Spinal cord (tissue), 10 donors: ENCODE data around the gene POLR1C. TPM values are rescaled to one million over a fixed set of nuclear protein-coding genes. Genes with fewer than 3 reads are reported as not detected.

ENCODE experiments used
- DNase-seq, 6 donors: peaks; one replicate each; pipeline versions ENCODE4 v3.0.0 to v3.0.0-alpha.2; 2013 to 2015; ENCODE audit warnings: low spot score in 6 of 6, low read depth in 4 of 6
- H3K27ac ChIP-seq: one replicate; pipeline ENCODE4 v1.5.1; 2013; ENCODE audit warnings: low read depth, low read length, control low read depth
- H3K27me3 ChIP-seq: one replicate; pipeline ENCODE4 v1.6.1; 2013; ENCODE audit warnings: low read length; ENCODE audit not compliant: control insufficient read depth, insufficient read depth
- H3K36me3 ChIP-seq: one replicate; pipeline ENCODE4 v1.6.1; 2013; ENCODE audit warnings: low read length; ENCODE audit not compliant: control insufficient read depth, insufficient read depth
- H3K4me1 ChIP-seq: one replicate; pipeline ENCODE4 v1.6.1; 2013; ENCODE audit warnings: low read length; ENCODE audit not compliant: control insufficient read depth, insufficient read depth
- H3K4me3 ChIP-seq: one replicate; pipeline ENCODE4 v1.5.1; 2013; ENCODE audit warnings: low read depth, low read length, control low read depth
- H3K9me3 ChIP-seq: one replicate; pipeline ENCODE4 v1.6.1; 2013; ENCODE audit warnings: low read length; ENCODE audit not compliant: control insufficient read depth, insufficient read depth
- WGBS: methylation state at CpG from one replicate; pipeline ENCODE4 v1.1.5; 2013; ENCODE audit warnings: missing lambda C conversion rate; ENCODE audit not compliant: insufficient coverage; 5-methylcytosine and 5-hydroxymethylcytosine counted together
- polyA plus RNA-seq, 2 donors: library from polyadenylated mRNA; unstranded; fragments of 120-200 nt; gene quantifications; one replicate each; pipeline ENCODE4 v1.2.1, GENCODE V29; 2013; ENCODE audit not compliant: insufficient read length in 2 of 2
- total RNA-seq, 2 donors: library from RNA; depleted of rRNA in 1 of 2; stranded (reverse); fragments of 120-200 nt in 1 of 2; fragments of >200 nt in 1 of 2; gene quantifications; one replicate each; pipeline versions ENCODE4 v1.2.3 to v1.2.4, GENCODE V29; 2013 to 2014
- donor health status: healthy.

POLR1C gene
- total and polyA plus RNA-seq, 4 donors: 22.6 to 34.4 (median 30.3) TPM

- Histone ChIP-seq H3K9me3 (no peaks in the 10 kb centered on the region), H3K27ac (peak overlapping the region; percentile 67), H3K36me3 (no peaks in the 10 kb centered on the region), H3K27me3 (no peaks in the 10 kb centered on the region), H3K4me1 (peaks cover 8% of the 10 kb centered on the region), H3K4me3 (peak overlapping the region; percentile 71)
- WGBS: 15% methylated on average over 1 of the region's 2 CpGs
- no peak for DNase-seq
These were observed 40.1 kb upstream of the POLR1C start for GRCh38 chr6:43476746-43477145.

DNA sequence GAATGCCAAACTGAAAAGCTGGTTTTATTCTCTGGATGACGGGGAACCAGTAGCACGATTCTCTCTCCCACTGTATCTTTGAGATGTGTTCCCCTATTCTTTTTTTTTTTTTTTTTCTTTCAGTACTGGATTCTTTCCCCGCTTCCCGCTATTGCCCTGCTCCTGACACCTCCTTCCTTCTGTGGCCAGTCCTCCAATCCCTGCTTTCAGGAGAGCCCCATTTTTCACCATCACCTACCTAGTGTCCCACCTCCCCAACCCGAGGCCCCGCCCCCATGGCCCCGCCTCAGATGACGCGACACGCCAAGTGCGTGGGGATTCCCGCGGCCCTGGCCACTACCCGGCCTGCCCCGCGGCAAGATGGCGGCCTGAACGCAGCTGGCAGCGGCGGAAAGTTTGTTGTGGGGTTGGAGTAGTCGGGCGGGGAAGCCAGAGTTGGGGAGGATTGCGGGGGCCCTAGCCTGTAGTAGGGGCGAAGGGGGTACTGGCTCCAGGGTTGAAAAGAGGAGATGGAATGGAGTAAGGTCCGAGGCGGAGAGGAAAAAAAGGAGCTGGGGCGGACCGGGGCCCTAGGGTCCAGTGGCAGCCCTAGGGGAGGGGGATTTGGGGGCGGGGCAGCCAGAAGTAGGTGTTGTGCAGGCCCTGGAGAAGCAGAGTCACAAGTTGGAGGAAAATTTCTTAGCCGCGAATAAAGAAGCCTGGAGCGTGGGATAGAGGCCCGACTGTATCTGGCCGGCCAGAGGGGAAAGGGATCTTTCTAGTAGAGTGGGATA, 39.5 kb upstream of the POLR1C start, which contains the start of gene TJAP1:
Gene TJAP1, plus strand, starts transcription at position 336 of the 773 bp plus-strand sequence. CDS start 21,432 bp downstream, outside the sequence.
- Histone ChIP-seq H3K27ac (peak within 1 kb of the TSS; percentile 76), H3K4me3 (peak within 1 kb of the TSS; percentile 71), H3K36me3 (no peaks in the 10 kb centered on the region), H3K4me1 (peaks cover 8% of the 10 kb centered on the region), H3K27me3 (no peaks in the 10 kb centered on the region), H3K9me3 (no peaks in the 10 kb centered on the region)
- under 1% methylated on average over 30 of the region's 34 CpGs for WGBS
- peak in 5 of 6 donors; percentile 87 to 99 (median 92) for DNase-seq

- no peak for DNase-seq
- H3K27ac ChIP-seq: peak overlapping the region; percentile 76
- 32% methylated on average over 2 of the region's 3 CpGs for WGBS
These were observed 38.9 kb upstream of the POLR1C start for GRCh38 chr6:43478008-43478372.

GRCh38 chr6:43481075-43481474, 35.8 kb upstream of the POLR1C start:
- Histone ChIP-seq H3K4me3 (no peak overlapping the region), H3K4me1 (peaks cover 8% of the 10 kb centered on the region), H3K9me3 (no peaks in the 10 kb centered on the region), H3K27me3 (no peaks in the 10 kb centered on the region), H3K36me3 (no peaks in the 10 kb centered on the region), H3K27ac (no peak overlapping the region)
- no peak for DNase-seq
- no CpG with 5 or more reads among the region's 2 CpGs for WGBS

More at GRCh38 chr6:43478008-43478372, 38.9 kb upstream of the POLR1C start:
- H3K36me3 ChIP-seq: no peaks in the 10 kb centered on the region
- no peaks in the 10 kb centered on the region for H3K27me3 ChIP-seq
- H3K4me3 ChIP-seq: peak overlapping the region; percentile 71
- H3K9me3 ChIP-seq: no peaks in the 10 kb centered on the region
- peaks cover 8% of the 10 kb centered on the region for H3K4me1 ChIP-seq

DNA sequence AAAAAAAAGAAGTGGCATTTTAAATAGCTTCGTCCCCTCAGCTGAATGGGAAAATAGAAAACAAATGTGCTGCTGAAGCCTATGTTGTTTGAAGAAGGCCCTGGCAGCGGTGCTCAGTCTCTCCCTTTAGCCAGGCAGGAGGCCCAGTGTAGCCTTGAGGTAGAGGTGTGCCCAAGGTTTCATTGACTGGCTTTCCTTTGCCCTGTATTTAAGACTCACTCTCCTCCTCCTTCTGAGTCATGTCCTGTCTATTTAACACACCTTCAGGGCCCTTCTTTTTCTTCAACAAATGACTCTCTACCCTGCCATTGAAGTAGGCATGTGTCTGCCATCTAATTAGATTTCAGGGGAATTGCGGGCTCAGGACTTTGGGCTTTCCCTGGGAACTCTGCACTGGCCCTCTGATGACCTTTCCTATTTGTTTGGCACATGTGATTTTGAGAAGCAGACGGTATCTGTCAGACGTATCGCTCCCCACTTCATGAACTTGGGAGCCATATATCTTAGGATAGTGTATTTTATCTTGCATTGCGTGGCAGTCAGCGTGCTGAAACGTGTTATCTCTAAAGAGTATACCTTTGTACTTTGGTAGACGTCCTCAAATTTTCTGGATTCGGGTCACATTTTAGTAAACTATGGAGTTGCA, 35.2 kb upstream of the POLR1C start:
- Histone ChIP-seq H3K4me1 (peaks cover 8% of the 10 kb centered on the region), H3K27ac (no peak overlapping the region), H3K27me3 (no peaks in the 10 kb centered on the region), H3K36me3 (no peaks in the 10 kb centered on the region), H3K9me3 (no peaks in the 10 kb centered on the region), H3K4me3 (no peak overlapping the region)
- WGBS: 96% methylated on average over 9 of the region's 11 CpGs
- DNase-seq: no peak

- DNase-seq: no peak
- H3K27me3 ChIP-seq: no peaks in the 10 kb centered on the region
- 59% methylated on average over 4 of the region's 4 CpGs for WGBS
- H3K36me3 ChIP-seq: peaks cover 9% of the 10 kb centered on the region
- peaks cover 18% of the 10 kb centered on the region for H3K4me1 ChIP-seq
- no peak overlapping the region for H3K27ac ChIP-seq
- H3K4me3 ChIP-seq: no peak overlapping the region
- no peaks in the 10 kb centered on the region for H3K9me3 ChIP-seq
These were observed 28.1 kb upstream of the POLR1C start for GRCh38 chr6:43488667-43489276.

GRCh38 chr6:43489277-43490072, 27.4 kb upstream of the POLR1C start:
- H3K36me3 ChIP-seq: peaks cover 9% of the 10 kb centered on the region
- H3K4me3 ChIP-seq: peak overlapping the region; percentile 5
- H3K9me3 ChIP-seq: no peaks in the 10 kb centered on the region
- 37% methylated on average over 12 of the region's 12 CpGs for WGBS
- H3K27ac ChIP-seq: no peak overlapping the region
- DNase-seq: peak in 3 of 6 donors; percentile 42 to 87 (median 86)
- H3K4me1 ChIP-seq: peaks cover 24% of the 10 kb centered on the region
- H3K27me3 ChIP-seq: no peaks in the 10 kb centered on the region

DNA sequence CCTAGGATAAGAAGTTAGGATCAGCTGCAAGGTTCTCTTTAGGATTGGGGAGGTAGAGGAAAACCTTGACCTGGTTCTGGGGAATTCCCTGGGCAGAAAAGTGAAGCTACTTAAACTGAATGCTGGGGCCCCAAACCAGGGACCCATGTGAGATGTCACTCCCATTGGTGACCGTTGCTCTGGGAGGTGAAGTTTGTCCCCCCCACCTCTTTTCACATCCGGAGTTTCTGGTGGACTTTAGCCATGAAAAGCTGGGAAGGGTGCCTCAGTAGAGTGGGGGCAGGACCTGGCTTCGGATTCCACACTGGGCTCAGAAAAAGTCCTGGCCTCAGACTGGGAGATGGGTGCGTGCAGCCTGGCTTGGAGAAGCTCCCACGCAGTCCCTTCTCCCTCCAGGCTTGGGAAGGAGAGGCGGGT, 26.4 kb upstream of the POLR1C start:
- H3K4me3 ChIP-seq: no peak overlapping the region
- H3K27me3 ChIP-seq: no peaks in the 10 kb centered on the region
- peaks cover 34% of the 10 kb centered on the region for H3K4me1 ChIP-seq
- DNase-seq: no peak
- H3K36me3 ChIP-seq: peaks cover 13% of the 10 kb centered on the region
- H3K9me3 ChIP-seq: no peaks in the 10 kb centered on the region
- H3K27ac ChIP-seq: no peak overlapping the region
- 86% methylated on average over 1 of the region's 6 CpGs for WGBS
